H1 (cell line): Measurements from ENCODE around the gene EPB41L5. TPM values are rescaled to one million over a fixed set of nuclear protein-coding genes. Genes with fewer than 3 reads are reported as not detected.

Experiments used
- ASH2L ChIP-seq: fragments of 200-600, 300-600 bp; sonication (generic); IDR thresholded peaks from one replicate; pipeline ENCODE4 v1.7.1; 2017; ENCODE audit warnings: low read length
- ATF2 ChIP-seq: IDR thresholded peaks from 2 replicates; pipeline ENCODE4 v1.6.1; 2012; ENCODE audit warnings: low read length, inconsistent platforms
- CEBPB ChIP-seq: IDR thresholded peaks from 2 replicates; pipeline ENCODE4 v1.6.1; 2012; ENCODE audit warnings: low read depth, low read length
- CHD7 ChIP-seq: fragments of 300-600 bp; sonication (generic); IDR thresholded peaks from 2 replicates; pipeline ENCODE4 v1.7.1; 2012; ENCODE audit warnings: low read length, moderate library complexity, mild to moderate bottlenecking, inconsistent platforms; ENCODE audit not compliant: insufficient replicate concordance
- CREB1 ChIP-seq: IDR thresholded peaks from 2 replicates; pipeline ENCODE4 v1.6.1; 2012; ENCODE audit warnings: inconsistent platforms
- CTBP2 ChIP-seq: IDR thresholded peaks from 2 replicates; pipeline ENCODE4 v1.7.0; 2011; ENCODE audit warnings: borderline replicate concordance, mild to moderate bottlenecking, moderate library complexity, mixed read lengths, low read length; ENCODE audit not compliant: insufficient read depth, insufficient read length
- FOSL1 ChIP-seq: IDR thresholded peaks from 2 replicates; pipeline ENCODE4 v1.6.1; 2011; ENCODE audit warnings: mild to moderate bottlenecking, low read depth, low read length, moderate library complexity; ENCODE audit not compliant: insufficient read depth
- JUND ChIP-seq: IDR thresholded peaks from 2 replicates; pipeline ENCODE4 v1.6.1; 2011; ENCODE audit warnings: mild to moderate bottlenecking, improper control_type of control experiment, low read length
- POLR2A ChIP-seq, 2 experiments: IDR thresholded peaks; 1 replicate in 1 of 2; 2 replicates in 1 of 2; pipeline ENCODE4 v1.6.1; 2011; ENCODE audit warnings: low read depth in 2 of 2, low read length in 2 of 2, mild to moderate bottlenecking in 2 of 2; ENCODE audit errors: control extremely low read depth in 1 of 2
- SP2 ChIP-seq: IDR thresholded peaks from 2 replicates; pipeline ENCODE4 v1.6.1; 2012; ENCODE audit warnings: mild to moderate bottlenecking, low read length, inconsistent platforms
- TAF7 ChIP-seq: optimal IDR thresholded peaks from 2 replicates; pipeline ENCODE3; 2011; ENCODE audit warnings: low read depth, mild to moderate bottlenecking, inconsistent platforms, low read length, moderate library complexity, borderline replicate concordance
- TEAD4 ChIP-seq: IDR thresholded peaks from 2 replicates; pipeline ENCODE4 v1.6.1; 2012; ENCODE audit warnings: low read depth, low read length, inconsistent platforms, mixed read lengths
- polyA plus RNA-seq, 7 experiments: library from polyadenylated mRNA; depleted of rRNA in 3 of 7; stranded (reverse) in 5 of 7; unstranded in 2 of 7; fragments of >200 nt in 5 of 7; fragments of 200-250 nt in 2 of 7; gene quantifications; 1 replicate in 5 of 7; 2 replicates in 1 of 7; 4 replicates in 1 of 7; pipeline versions ENCODE4 v1.2.1 to v1.2.3, GENCODE V29; 2011 to 2013; ENCODE audit warnings: missing spikeins in 2 of 7, mixed read lengths in 2 of 7
- total RNA-seq: library from RNA; stranded (reverse); fragmentation: NEBNext Ultra II Directional; extraction: Animal tissue kit (Norgen Biotek cat#: 25700); gene quantifications from 2 replicates; pipeline ENCODE4 v1.2.1, GENCODE V29; 2021

EPB41L5 gene
- total and polyA plus RNA-seq, 2 of the 8 experiments (the other 6 are each of a cell fraction or from before 2014, with no cell fraction given), result 13.5 to 32.3 TPM

- TF ChIP-seq CHD7 (no peak), CTBP2 (no peak), POLR2A (IDR thresholded peaks at IDR 0.05; ENCODE audit: control extremely low read depth in 1 of 2, low read depth in 2 of 2, low read length in 2 of 2) (no peak), SP2 (no peak), TAF7 (no peak), ATF2 (no peak), CREB1 (no peak), TEAD4 (no peak), CEBPB (no peak), FOSL1 (no peak), ASH2L (no peak), JUND (no peak)
Observed at GRCh38 chr2:120079647-120080046, 66.8 kb downstream of the EPB41L5 start (continued).
